ENCODE results near the gene OTOP3.
A peak's percentile ranks its signal among the peaks of the same experiment; 100 is the strongest.

The OTOP3 gene

GRCh38 chr17:74917430-74917829 lies 18.3 kb upstream of the OTOP3 start:
- peak in 2 of 14 donors; percentile 3 to 4 for DNase-seq

DNA sequence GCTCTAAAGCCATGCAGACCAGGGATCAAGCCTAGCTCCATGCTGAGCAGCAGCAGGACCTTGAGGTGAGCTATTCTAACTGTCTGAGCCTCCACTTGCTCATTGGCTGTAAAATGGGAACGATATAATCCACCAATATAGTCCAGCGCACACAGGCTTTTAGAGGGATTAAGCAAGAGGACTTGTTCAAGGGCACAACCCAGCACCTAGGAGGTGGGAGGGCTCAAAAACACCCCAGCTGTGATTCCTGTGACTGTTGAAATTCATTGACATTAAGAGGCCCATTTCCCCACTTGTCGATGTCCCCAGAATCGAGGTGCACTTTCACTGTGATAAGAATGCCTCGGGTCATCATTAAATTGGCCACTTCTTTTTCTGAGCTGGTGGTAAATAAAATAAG lies 16.8 kb upstream of the OTOP3 start:
- DNase-seq = no peak

- peak in 3 of 14 donors; percentile 3 to 22 (median 5) for DNase-seq
These were observed 16.0 kb upstream of the OTOP3 start for GRCh38 chr17:74919440-74920305.

DNA sequence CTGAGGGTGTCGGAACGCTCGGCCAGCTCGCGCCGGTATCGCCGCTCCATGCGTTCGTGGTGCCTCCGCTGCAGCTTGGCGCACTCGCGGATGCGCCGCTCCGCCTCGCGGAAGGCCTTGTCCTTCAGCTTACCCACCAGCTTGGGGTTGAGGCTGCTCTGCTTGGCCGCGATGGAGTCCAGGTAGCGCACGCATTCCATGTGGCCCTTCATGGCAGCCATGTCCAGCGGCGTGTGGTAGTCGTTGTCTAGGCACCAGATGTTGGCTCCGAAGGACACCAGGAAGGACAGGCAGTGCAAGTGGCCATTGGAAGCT lies 15.4 kb upstream of the OTOP3 start:
- DNase-seq = no peak

GRCh38 chr17:74920642-74921025 lies 15.1 kb upstream of the OTOP3 start:
- DNase-seq = no peak

DNA sequence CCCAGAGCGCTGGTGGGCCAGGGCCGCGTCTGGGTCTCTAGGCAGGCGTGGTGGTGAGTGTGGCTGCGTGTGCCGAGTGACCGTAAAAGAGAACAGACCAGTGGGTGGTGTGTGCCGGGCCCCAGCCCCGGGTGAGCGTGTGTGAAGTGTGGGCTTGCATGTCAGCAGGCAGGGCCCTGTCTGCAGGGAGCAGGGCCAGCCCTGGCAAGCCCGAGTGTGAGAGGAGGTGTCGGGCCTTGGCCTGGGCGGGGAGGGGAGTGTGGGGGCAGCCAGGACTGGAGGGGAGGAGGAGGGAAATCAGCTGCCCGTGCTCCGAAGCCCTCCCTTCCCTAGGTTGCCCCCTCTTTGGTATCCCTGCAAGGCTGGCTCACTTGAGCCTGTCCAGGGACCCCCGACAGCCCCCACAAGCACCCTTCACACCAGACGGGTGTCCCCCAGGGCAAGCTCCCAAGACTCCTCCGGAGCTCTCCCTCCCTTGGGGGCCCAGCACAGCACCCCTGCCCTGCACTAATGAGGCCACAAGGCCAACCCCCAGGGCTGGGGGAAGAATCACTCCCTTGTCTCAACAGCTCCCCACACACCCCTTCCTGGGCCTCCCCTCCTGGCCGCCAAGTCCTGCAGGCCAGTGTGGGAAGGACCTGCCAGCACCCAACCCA lies 14.5 kb upstream of the OTOP3 start:
- DNase-seq = no peak

GRCh38 chr17:74921769-74922168 lies 13.9 kb upstream of the OTOP3 start:
- DNase-seq = no peak

GRCh38 chr17:74922172-74922571 lies 13.5 kb upstream of the OTOP3 start:
- no peak for DNase-seq

- no peak for DNase-seq
These were observed 12.8 kb upstream of the OTOP3 start, which contains the start of gene USH1G for GRCh38 chr17:74922694-74923537. Gene USH1G, minus strand, starts transcription at chr17:74923255. Its CDS starts 182 bp downstream, at chr17:74923073.

DNA sequence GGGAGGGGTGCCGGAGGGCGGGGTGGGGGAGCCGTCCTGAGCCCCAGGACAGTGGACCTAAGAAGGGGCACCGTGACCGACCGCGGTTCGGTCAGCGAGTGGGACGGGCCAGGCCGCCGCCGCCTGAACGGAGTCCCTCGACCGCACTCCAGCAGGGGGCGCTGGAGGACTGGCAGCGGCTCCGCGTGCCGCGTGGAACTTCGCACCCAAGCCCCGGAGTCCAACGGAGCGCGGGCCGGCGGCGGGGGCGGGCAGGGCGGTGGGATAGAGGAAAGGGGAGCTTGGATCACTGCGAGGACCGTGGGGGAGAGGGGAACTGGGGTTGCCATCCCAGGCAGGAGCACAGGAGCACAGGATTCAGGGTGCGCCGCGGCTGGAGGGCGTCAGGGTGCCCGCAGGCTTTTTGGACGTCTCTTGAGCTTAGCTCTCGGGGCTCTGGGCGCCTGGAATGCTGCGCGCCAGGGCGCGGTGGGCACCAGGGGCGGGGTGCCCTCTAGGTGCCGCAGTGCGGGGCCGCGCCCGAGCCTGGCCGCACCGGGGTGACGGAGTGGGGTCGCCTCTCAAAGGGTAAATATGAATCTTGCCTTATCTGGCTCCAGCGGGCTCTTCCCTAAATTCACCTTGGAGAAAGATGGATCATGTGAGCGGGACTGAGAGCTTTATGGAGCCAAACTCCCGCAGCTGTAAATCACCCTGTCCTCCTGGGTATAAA lies 12.0 kb upstream of the OTOP3 start:
- DNase-seq = peak in 8 of 14 donors; percentile 3 to 58 (median 16)

GRCh38 chr17:74924250-74924948 lies 11.3 kb upstream of the OTOP3 start, which contains the start of gene OTOP2:
Gene OTOP2, plus strand, starts transcription at chr17:74924273. Its CDS starts 360 bp downstream, at chr17:74924633.
- peak in 3 of 14 donors; percentile 2 to 14 (median 6) for DNase-seq

- DNase-seq = no peak
These were observed 10.5 kb upstream of the OTOP3 start for GRCh38 chr17:74925242-74925641.

DNA sequence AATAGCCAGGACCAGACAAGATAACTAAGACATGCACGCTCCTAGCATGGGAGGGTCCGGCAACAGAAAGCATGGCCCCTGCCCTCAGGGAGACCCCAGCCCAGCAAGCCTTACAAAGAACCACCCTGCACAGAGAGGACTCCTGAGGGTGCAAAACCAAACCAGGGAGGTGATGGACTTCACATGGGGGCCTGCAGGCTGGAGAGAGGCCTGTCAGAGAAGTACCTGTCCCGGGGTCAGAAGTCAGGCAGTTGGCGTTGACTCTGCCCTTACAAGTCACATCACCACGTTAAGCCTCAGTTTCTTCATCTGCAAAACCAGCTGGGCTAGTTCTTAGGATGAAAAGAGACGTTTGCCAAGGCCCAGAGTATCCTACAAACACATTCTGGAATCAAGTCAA lies 6.9 kb upstream of the OTOP3 start:
- no peak for DNase-seq

DNA sequence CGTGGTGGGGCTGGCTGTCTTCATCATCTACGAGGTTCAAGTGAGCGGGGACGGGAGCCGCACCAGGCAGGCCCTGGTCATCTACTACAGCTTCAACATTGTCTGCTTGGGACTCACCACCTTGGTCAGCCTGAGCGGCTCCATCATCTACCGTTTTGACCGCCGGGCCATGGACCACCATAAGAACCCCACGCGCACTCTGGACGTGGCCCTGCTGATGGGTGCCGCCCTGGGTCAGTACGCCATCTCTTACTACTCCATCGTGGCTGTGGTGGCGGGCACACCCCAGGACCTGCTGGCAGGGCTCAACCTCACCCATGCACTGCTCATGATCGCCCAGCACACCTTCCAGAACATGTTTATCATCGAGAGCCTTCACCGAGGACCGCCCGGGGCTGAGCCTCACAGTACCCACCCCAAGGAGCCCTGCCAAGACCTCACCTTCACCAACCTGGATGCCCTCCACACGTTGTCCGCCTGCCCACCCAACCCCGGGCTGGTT lies 5.1 kb upstream of the OTOP3 start:
- no peak for DNase-seq

DNA sequence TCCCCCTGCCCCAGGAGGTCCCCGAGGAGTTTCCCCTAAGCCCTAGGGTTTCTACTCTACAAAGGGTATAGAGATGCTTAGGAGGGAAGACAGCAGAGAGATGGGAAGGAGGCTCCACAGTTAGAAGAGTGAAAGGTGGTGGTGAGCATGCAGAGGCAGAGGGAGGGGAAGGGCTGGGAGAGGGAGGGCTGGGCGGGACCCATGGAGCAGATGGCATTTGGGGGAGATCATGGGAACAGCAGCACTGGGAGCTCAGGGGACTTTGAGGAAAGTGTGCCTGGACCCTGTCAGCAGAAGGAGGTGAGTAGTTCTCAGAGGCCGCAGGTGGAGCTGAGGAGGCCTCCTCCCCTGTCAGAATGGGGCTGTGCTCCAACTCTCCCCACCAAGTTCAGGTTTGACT lies 650 bp upstream of the OTOP3 start:
- no peak for DNase-seq

DNA sequence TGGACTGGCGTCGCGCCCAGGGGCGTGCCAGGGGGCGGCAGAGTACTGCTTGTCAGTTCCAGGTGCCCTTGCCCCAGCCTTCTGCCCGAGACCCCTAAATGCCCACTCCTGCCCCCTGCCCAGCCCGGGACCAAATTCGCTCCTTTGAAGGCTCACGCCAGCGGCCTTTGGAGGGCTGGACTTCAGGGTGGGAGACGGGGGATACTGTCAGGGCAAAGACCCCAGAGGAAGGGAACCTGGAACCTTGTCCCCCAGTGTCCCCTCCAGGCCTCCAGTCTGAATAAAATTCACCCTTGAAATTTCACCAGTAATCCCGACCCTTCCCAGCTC lies 737 bp downstream of the OTOP3 start:
- no peak for DNase-seq

GRCh38 chr17:74937064-74938051 lies 1.7 kb downstream of the OTOP3 start:
- no peak for DNase-seq

DNA sequence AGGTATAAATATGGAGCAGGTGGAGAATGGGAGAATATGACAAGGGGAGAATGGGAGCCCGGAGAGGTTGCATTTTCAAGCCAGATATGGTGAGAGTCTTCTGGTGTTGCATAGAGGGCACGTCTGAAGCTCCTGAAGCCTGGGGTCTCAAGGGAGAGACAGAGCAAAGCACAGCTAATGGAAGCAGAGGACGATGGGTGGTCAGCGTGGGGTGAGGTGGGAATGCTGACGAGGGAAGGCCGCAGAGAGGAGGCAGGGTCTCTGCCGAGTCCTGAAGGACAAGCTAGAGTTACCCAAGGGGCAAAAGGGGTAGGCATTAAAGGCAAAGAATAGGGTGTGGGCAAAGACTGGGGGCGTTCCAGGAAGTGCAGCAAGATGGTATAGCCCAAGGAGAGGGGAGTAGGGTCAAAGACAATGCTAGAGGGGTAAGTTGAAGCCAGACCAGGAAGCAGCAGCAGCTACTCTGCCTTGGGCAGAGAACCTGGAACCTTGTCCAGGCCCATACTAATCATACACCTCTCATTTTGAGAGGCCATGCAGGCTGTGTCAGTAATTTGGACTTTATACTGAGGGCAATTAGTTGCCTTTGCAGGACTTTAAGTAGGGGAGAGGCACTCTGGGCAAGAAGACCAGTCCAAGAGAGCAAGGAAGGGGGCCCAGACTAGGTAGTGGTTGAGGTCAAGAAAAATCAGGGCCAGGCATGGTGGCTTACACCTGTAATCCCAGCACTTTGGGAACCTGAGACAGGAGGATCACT lies 2.7 kb downstream of the OTOP3 start:
- no peak for DNase-seq

DNA sequence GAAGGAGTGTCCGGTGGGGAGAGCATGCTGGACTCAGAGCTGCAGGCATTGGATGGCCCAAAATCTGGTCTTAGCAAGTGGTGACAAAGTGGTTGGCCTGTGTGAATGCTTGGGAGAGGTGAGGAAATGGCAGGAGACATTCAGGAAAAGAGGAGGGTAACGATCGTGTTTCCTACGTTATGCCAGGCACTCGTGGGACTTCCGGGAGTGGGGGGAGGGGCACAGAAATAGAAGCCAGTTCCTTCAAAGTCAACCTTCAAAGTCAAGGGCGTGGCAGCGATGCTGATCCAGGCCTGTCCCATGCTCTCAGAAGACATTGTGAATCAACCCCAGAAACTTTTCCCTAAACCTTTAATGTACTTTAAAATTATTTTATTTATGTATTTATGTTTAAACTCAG lies 3.8 kb downstream of the OTOP3 start:
- DNase-seq = no peak

Data from C1 segment of cervical spinal cord (tissue), 14 donors.